GM21515 (cell line): ENCODE measurements around the gene SSTR5.
"Not testable (repeated sequence)": the region's sequence is repeated elsewhere in the genome, so short reads cannot be mapped to it uniquely, and the experiment has no call there.

Experiments
- ATAC-seq: cut with Tn5 transposase; IDR thresholded peaks from one replicate; pipeline ENCODE4 v1.9.1; 2021; ENCODE audit not compliant: unreplicated experiment

SSTR5 gene

DNA sequence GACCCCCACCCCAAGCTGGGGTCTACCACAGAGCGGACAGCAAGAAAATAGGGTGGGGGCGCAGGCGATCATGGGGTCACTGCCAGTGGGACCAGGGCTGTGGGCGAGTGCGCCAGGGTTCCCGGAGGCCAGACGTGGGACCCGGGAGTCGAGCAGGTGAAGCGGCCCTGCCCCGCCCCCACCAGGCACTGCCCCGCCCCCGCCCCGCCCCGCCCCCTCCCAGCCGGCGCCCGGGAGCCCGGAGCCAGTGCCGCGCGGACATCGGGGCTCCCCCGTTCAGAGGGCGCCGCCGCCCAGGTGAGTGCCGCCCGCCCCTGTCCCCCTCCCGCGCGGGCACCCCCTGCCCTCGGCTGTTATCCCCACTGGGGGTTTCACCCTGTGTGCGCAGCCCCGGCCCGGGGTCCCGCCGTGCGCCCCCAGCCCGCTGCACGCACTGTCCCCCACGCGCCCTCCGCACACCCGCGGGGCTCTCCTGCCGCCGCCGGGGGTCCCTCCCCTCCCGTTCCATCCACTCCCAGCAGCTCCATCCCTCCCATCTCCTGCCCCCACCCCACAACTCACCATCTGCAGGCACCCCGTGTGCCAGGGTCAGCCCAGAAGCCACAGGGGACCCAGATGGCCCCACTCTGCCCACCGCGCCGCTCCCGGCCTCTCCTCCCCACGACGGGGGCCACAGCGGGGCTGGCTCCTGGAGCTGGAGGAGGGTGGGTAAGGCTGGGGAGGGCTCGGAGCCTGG is at the start of gene SSTR5:
SSTR5 (plus strand) TSS at position 222 of the 736 bp plus-strand sequence. CDS start 6,122 bp downstream, outside the sequence.
- no peak for ATAC-seq

DNA sequence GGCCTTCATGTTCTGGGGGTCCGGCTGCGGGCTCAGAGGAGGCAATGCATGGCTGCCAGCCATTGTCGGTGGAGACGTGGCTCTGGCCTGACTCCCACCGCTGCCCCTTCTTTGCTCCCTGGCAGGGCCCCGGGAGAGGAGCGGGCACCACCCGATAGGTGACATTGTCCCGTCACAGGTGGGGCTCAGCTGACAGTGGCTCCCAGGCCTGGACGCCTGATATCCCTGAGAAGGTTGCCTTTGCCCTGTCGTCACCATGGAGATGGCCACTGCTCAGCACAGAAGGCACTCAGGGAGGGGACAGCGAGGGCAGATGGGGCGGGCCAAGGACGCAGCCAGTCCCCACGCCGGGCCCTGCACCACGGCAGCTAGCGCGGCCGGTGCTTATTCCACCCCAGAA is 48.4 kb upstream of the SSTR5 start:
- ATAC-seq = no peak

DNA sequence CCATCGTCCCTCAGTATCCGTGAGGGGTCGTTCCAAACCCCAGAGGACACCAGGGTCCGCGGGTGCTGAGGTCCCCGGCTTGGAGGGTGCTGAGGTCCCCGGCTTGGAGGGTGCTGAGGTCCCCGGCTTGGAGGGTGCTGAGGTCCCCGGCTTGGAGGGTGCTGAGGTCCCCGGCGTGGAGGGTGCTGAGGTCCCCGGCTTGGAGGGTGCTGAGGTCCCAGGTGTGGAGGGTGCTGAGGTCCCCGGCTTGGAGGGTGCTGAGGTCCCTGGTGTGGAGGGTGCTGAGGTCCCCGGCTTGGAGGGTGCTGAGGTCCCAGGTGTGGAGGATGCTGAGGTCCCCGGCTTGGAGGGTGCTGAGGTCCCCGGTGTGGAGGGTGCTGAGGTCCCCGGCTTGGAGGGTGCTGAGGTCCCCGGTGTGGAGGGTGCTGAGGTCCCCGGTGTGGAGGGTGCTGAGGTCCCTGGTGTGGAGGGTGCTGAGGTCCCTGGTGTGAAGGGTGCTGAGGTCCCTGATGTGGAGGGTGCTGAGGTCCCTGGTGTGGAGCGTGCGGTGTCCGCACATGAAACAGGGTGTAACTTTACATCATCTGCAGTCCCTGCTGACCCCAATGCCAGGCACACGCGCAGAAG is 47.3 kb upstream of the SSTR5 start:
- ATAC-seq = not testable (repeated sequence)

DNA sequence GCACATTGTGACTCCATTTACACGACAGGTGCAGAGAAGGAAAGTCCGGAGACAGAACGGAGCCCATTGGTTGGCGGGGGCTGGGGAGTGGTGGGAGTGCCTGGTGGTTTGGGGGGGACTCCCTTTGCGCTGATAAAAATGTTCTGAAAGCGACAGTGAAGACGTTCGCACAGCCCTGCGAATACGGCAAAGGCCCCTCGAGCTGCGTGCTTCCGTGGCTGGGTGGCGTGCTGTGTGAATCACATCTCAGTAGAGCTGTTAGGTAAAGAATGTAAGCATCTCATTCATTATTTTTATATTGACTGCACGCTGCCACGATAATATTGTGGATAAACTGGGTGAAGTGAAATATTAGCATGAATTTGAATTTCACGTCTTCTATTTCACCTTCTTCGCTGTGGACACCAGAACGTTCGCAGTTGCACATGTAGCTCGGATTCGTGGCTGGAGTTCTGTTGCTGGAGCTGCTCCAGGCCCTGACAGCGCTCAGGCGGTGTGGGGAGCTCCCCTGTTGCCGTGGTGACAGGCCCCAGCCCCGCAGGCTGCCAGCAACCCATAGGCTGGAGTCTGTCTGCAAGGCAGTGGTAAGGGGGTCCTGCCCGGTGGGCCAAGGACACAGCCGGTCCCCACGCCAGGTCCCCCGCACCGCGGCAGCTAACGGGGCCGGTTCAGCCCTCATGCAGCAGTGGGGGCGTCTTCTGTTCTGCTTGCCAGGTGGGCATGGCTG is 46.3 kb upstream of the SSTR5 start:
- ATAC-seq = no peak

DNA sequence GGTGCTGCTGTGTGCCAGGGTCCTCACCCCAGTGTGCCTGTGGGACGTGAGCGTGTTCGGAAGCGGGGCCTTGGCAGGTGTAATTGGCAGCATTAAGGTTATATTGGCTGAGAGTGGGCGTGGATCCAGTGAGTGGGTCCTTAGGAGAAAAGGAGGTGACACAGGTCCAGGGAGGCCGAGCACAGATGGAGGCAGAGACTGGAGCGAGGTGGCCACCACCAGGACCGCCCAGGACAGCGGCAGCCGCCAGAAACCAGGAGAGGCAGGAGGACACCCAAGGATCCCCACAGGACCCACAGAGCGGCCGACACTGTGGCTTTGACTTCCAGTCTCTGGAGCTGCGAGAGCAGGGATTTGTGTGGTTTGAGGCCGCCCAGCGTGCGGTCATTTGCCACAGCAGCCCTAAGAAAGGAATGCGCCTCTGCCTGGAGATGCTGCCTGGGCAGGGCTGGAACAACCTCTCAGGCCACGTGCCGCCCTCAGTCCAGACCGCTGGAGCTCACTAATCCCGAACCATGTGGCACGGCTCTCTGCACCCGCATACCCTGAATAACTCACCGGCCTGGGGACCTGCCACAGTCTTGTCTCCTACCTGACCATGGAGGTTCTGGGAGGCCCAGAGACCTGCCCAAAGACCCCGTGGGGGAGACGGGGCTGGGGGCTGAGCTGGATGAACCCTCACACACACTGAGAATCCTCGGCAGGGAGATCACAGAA is 45.6 kb upstream of the SSTR5 start:
- no peak for ATAC-seq

DNA sequence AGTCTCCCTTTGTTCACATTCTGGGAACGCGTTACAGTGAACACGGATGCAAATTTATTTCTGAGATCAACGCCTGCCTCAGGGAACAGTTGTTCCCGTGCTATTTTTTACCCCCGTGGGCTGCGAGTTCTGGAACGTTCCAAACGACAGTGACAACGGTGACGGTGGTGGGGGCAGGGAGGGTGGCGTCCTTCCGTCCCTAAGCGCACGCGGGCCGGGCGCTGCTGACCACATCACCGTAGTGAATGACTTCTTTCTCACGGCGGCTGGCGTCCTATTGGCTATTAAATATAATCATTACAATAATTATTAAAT is 45.1 kb upstream of the SSTR5 start:
- ATAC-seq = no peak

DNA sequence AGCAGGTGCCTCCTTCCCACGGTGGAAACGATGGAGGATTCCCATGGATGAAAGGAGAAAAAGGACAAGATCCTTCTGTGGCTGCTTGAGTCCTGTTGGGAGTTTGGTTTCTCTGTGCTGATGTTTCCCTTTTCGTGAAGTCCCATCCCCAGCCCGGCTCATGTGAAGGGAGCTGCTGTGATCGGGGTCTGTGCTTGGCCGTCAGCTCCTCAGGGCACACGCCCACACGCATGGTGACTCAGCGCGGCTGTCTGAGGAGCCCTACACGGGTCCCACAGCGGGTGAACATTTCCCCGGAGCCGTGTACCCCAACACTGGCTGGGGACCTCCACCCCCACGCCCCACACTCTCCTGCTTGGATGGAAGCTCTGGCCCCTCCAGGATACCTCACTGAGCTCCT is 44.5 kb upstream of the SSTR5 start:
- no peak for ATAC-seq

DNA sequence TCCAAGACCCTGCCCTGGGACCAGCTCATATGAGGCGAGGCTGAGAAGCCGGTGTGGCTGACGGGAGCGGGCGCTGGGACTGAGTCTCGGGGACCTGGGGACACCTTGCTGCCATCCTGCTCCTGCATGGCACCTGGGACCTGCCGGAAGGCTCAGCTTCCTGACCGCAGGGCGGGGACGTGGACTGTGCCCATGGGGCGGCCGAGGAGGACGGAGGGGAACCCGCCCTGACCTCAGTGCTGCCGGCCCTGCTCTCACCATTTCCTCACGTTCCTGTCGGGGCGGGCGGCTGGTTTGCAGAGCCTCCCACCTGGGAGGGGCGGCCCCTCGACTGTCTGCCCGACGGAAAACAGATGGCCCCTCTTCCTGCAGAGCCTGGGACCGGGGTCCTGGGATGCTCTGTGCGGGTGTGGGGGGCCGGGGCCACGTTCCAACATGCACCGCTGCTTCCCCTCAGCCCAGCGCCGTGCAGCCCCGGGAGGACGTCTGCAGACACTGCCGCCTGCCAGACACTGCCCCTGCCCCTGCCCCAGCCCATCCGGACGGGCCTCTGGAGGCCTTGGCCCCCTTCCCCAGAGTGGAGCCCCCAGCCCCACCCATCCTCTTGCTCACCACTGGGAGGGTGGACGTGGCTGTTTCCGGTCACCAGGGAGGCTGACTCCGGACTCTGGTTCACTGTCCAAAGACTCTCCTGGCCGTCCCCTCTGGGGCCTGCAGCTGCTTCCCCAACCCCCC is 43.9 kb upstream of the SSTR5 start:
- no peak for ATAC-seq

DNA sequence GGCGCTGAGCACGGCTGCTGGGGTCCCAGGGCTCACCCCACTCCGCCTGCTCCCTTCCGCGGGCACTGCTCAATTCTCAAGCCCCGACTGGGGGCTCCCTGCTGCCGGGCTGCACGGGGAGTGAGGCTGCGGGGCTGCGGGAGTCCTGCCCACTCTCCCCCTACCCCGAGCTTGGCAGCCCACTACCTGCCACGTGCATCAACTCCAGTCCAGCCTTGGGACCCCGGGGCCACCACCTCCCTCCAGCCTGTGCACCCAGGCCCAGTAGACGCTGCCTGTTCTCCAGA is 43.3 kb upstream of the SSTR5 start:
- no peak for ATAC-seq

DNA sequence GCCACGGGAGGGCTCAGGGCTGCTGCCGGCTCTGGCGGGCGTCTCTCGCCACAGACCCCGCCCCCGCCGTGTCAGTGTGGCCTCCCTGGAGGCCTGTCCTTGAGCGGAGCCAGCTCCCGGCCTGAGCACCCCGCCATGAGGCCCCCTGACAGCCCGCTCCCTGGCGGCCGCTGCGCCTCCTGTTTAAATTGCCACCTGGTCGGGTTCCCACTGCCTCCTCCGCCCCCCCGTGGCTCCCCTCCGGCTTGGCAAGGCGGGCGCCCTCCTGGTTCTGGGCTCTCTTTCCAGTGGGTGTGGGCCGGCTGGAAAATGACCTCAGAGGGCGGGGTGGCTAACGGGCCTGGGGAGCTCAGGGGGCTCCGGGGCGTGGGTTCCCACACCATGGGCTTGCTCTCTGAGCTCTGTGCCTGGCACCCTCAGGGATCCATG is 42.1 kb upstream of the SSTR5 start:
- no peak for ATAC-seq

DNA sequence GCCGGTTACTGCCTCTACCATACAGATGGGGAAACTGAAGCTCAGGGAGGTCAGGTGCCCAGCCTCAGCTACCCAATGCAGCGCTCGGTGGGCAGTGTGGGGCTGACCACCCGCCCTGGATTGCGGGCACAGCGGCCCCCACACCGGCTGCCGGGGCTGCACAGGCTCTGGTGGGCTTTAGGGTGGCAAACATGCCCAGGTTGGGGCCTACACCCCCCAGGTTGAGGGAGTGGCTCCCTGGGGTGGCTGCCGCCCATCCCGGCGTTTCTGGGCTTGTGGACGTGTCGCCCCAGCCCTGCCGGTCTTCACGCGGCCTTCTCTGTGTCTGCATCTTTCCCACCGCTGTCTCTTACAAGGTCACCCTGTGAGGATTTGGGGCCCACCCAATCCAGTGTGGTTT is 40.9 kb upstream of the SSTR5 start:
- no peak for ATAC-seq

DNA sequence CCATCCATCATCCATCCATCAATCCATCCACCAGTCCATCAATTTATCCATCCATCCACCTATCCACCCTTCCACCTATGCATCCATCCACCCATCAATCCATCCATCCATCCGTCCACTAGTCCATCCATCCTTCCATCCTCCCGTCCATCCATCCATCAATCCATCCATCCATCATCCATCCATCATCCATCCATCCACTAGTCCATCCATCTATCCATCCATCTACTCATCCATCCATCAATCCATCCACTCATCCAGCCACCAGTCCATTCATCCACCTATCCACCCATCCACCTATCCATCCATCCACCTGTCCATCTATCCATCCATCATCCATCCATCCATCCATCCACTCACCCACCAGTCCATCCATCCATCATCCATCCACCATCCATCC is 39.9 kb upstream of the SSTR5 start:
- ATAC-seq = no peak

DNA sequence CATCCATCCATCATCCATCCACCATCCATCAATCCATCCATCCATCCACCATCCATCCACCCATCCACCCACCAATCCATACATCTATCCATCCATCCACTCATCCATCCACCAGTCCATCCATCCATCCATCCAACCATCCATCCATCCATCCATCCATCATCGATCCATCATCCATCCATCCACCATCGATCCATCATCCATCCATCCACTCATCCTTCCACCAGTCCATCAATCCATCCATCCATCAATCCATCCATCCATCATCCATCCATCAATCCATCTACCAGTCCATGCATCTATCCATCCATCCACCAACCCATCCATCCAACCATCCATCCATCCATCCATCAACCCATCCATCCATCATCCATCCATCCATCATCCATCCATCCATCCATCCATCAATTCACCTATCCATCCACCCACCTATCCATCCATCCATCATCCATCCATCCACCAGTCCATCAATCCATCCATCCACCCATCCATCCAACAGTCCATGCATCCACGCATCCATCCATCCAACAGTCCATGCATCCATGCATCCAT is 39.3 kb upstream of the SSTR5 start:
- ATAC-seq = no peak

DNA sequence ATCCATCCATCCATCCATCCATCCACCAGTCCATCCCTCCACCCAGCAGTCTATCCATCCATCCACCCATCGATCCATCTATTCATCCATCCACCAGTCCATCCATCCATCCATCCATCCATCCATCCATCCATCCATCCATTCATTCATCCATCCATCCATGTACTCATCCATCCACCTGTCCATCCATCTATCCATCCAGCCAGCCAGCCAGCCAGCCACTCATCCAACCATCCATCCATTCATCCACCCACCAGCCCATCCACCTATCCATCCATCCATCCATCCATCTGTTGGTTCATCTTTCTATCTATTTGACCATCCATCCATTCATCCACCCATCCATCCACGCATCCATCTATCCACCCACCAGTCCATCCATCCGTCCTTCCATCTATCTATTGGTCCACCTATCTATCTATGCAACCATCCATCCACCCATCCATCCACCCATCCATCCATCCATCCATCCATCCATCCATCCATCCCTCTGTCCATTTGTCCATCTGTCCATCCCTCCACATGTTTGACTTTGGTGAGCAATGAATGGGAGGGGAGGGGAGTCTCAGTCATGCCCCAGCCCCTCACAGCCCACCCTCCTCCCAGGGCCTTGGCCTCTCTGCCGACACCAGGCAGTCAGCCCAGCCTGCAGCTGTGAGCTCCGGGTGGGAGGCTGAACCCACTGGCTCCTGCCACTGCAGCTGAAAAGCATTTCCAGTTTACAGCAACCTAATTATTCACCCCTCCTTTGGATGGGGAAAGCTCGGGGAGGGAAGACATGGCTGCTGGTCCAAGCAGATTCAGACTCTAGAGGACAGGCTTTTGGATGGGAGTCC is 38.1 kb upstream of the SSTR5 start:
- no peak for ATAC-seq

DNA sequence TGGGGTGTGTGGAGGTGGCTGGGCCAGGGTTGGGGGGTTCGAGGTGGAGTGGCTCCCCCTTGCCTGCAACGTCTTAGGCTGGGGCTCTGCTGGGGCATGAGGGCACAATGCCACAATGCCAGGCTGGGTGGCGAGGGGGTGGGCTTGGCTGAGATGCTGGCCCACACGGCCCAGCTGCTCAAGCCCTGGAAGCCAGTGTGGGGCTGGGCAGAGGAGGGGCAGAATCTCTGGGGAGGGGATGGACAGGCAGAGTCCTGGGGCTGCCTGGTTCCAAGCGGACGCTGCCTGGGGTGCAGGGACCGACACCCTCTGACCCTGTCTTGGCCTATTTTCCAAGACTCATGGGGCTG is 37.5 kb upstream of the SSTR5 start:
- no peak for ATAC-seq

DNA sequence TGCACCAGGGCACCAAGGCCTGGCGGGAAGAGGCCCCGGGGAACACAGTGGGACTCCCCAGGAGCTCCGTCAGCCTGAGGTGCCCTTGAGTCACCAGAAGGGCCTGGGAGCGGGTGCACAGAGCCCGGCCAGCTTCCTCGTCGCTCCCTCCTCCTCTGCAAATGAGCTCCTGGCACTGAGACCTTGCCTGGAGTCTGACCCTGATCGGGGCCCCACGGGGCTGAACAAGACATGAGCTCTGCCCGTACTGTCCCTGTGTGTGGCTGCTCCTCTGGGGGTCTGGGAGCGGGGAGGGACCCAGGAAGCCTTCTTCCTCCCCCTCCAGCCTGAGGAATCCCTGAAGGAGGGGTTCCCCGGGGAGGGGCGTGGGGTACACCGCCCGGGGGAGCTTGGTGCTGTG is 36.4 kb upstream of the SSTR5 start:
- ATAC-seq = no peak

DNA sequence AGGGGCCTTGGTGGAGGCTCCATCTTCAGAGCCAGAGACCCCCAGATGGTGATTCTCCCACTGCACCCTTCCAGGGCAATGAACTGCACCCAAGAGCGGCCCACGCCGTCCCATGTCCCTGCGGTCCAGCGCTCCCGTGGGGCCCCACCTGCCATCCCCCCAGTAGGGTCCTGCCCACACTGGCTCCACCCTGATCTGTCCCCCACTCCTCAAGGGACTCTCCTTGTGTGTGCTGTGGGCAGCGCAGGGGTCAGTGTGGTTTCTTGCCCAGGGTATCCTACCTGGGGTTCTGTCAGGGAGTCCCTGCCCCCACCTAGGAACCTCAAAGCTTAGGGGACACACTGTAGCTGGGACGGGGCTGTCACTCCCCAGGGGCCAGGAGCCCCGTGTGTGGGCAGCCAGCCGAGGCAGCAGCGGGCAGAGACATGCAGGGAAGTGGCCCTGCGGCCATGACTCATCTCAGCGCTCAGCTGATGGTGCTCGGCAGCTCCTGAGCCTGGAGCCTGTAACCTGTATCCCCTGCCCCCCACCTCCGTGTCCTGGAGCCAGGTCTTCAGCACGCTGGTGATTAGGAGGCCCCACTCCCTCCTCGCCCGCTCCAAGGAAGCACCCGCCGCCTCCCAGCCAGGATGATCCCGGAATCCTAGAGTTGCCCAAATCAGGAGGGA is 35.7 kb upstream of the SSTR5 start:
- ATAC-seq = no peak

DNA sequence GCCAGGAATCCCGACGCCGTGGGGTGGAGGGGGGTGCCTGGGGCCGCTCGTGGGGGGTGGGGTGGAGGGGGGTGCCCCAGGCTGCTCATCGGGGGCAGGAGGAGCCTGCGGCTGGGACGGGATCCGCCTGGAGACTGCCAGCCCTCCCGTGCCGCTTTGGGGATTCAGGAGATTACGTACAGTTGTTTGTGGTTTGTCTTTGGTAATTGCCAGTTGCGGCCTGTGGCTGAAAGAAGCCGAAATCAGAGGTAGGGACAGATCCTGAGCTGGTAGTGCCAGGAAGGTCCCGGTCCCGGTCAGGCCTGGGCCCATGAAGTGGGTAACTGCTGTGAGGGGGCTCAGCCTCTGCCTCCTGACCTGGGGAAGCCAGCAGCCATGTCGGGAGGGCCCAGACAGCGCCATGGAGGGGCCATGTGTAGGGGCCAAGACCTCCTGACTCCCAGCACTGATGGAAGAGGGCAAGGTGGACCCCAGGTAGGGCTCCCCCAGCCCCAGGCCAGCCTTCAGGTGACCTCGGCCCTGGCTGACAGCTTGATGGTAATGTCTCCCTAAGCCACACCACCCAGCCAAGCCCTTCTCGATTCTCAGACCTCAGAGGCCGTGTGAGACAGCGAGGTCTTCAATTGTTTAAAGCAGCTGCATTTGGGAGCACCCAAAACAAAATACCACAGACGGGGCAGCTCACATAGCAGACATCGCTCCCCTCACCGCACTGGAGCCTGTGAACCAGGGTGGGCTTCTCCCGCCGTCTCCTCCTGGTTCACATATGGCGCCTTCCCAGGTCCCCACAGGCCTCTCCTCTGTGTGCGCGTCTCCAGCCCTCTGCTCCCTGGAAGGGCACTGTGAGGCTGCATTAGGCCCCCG is 34.9 kb upstream of the SSTR5 start:
- no peak for ATAC-seq

DNA sequence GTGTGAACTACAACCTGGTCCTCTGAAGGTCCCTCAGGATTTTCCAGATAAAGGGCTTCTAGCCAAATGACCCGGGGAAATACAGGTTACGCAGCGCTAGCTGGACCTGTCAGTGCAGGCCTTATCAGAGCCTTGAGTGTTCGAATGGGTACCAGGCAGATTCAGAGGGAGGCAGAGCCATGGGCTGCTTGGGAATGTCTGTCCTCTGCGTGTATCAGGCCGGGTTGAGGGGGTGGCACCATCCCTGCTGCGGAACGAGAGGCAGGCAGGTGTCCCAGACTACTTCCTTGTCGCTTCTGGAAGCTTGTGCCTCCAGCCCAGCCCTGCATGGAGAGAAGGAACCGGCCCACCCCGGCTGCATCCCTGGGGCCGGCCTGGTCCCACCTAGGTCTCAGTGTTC is 33.6 kb upstream of the SSTR5 start:
- ATAC-seq = no peak
